Testis (tissue), 2 donors: ENCODE data around the gene ACADS.

ENCODE experiments used
- POLR2A ChIP-seq: fragments of 450-650 bp; IDR thresholded peaks from one replicate; pipeline ENCODE4 v1.6.1; 2017; ENCODE audit warnings: antibody characterized with exemption, mild to moderate bottlenecking, moderate library complexity
- TF ChIP-seq, protein P1 (sequence below), 3 experiments: fragments of 450-650 bp in 2 of 3; fragments of 200-600 bp in 1 of 3; sonication (generic) in 1 of 3; IDR thresholded peaks; one replicate each; pipeline ENCODE4 v1.5.1; 2016 to 2019; ENCODE audit warnings: antibody characterized with exemption in 3 of 3, mild to moderate bottlenecking in 2 of 3, moderate library complexity in 1 of 3

GRCh38 chr12:120725659-120726509 is at the start of gene ACADS:
- TF ChIP-seq, protein P1, sequence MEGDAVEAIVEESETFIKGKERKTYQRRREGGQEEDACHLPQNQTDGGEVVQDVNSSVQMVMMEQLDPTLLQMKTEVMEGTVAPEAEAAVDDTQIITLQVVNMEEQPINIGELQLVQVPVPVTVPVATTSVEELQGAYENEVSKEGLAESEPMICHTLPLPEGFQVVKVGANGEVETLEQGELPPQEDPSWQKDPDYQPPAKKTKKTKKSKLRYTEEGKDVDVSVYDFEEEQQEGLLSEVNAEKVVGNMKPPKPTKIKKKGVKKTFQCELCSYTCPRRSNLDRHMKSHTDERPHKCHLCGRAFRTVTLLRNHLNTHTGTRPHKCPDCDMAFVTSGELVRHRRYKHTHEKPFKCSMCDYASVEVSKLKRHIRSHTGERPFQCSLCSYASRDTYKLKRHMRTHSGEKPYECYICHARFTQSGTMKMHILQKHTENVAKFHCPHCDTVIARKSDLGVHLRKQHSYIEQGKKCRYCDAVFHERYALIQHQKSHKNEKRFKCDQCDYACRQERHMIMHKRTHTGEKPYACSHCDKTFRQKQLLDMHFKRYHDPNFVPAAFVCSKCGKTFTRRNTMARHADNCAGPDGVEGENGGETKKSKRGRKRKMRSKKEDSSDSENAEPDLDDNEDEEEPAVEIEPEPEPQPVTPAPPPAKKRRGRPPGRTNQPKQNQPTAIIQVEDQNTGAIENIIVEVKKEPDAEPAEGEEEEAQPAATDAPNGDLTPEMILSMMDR (IDR thresholded peaks at IDR 0.05) = no peak
- no peak for TF ChIP-seq POLR2A
